Measurements from ENCODE around the gene SSUH2. TPM values are rescaled to one million over a fixed set of nuclear protein-coding genes. Genes with fewer than 3 reads are reported as not detected.

Gene SSUH2
- total RNA-seq, 6 donors from 2014 or later: 0.22 to 0.79 TPM; not detected in 4

DNA sequence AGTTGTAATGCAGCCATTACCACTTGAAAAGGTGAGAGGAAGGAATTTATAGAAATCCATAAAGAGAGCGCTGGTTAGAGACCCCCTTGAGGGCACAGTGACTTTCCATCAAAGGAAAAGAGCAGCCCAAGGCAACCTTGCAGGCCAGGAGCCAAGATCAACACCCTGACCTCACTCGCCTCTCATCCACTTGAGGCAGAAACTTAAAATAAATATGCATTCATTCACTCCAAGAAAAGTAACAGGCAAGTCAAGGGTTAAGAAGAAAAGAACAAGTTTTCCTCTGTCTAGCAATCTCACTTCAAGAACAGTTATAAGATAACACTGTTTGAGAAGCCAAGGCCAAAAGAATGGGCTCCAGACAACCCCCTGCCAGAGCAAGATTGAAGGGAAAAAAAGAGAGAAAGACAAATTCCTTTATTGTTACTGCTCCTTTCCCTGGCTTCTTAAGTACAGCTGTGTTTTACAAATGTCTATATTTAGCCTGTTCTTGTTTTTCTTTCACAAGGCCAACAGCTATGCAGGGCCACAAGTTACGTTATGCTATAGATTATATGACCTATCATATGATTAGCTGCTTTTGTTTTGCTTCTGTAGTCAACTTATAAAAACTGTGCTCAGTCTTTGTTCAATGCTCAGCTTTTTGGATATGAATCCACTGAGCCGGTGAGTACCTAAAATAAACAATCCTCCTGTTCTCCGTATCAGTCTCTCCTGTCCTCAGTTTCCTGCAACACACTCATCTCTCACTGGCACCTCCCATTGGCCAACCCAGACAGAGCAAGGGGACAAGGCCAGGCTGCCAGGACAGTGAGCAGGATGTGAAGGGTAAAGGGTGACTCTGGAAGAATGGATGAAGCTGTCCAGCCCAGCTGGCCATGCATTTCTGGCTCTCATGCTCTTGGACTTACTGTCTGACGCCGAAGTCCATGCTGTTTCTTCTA, 15.8 kb upstream of the SSUH2 start:
- no peak overlapping the region for H3K4me3 ChIP-seq
- H3K27ac ChIP-seq: no peak overlapping the region
- 47 to 56% methylated on average over 6 to 7 of the region's 7 CpGs for WGBS, 2 donors
- no peaks in the 10 kb centered on the region for H3K9me3 ChIP-seq
- ATAC-seq (ENCODE audit: low FRiP score in 2 of 2): no peak
- TF ChIP-seq CTCF (IDR thresholded peaks at IDR 0.05) (no peak), POLR2A (IDR thresholded peaks at IDR 0.05) (no peak), EP300 (IDR thresholded peaks at IDR 0.05) (no peak), POLR2AphosphoS5 (IDR thresholded peaks at IDR 0.05) (no peak)
- no peaks in the 10 kb centered on the region for H3K36me3 ChIP-seq
- H3K4me1 ChIP-seq: peaks cover 11 to 21% (median 17%) of the 10 kb centered on the region in 4 donors
- no peaks in the 10 kb centered on the region for H3K27me3 ChIP-seq
- peak in 1 of 2 donors; percentile 40 for DNase-seq

DNA sequence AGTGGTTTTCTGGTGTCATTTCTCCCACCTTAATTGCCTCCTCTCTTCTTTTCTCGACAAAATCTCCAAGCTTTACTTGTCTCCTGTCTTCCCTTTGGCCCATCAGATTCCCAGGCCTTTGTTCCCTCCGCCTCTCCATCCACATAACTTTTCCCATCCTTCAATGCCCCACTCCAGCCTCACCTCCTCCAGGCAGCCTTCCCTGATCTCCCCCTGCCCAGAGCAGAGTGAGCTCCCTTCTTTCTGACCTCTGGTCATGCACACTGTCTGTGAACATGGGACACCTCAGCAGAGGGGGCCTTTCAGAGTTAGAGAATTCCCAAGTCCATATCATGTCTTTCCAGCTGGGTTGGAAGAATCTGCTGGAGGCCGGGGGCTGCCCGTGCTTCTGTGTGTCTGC, 14.6 kb upstream of the SSUH2 start:
- ATAC-seq (ENCODE audit: low FRiP score in 2 of 2): no peak
- 87 to 94% methylated on average over 4 of the region's 4 CpGs for WGBS, 2 donors
- H3K27ac ChIP-seq: peak overlapping the region in 3 of 4 donors; percentile 42 to 78 (median 62)

DNA sequence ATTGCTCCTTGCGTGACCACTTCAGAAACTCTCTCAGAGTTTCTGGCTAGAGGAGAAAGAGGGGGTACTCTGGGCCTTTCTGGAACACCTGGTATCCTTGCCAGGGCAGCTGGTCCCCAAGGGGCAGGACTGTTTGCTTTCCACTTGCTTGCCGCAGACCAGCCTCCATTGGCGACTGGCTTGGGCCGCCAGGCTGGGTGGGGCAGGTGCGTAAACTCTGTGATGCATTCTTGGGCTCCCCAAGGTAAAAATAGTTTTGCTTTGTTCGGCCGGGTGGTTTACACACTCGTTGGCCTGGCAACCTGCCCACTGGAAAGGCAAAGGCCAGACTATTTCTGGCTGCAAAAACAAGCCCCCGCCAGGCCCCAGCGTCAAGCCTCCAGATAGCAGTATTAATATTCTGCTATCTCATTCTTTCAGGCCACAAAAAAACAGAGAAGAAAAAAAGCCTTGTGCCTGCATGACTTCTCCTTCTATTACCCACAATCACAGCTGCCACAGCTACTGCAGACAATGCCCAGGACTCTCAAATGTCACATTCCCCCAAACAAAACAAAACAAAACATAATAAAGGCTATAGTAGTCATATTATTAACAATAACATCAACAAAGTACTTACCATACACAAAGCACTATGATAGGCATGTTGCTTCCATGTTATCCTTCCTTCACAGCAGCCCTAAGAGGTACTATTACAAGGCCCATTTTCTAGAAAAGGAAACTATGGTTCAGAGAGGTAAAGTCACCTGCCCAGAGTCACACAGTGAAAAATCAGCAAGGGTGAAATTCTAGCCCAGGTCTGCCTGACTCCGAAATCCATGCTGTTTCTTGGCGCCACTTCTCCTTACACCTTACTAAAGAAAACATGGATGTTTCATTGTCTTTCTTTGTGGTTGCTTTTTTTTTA, 14.0 kb upstream of the SSUH2 start:
- 30 to 32% methylated on average over 8 to 12 of the region's 12 CpGs for WGBS, 2 donors
- H3K27ac ChIP-seq: peak overlapping the region; percentile 37 to 78 (median 52)
- peak; percentile 78 to 93 for ATAC-seq (ENCODE audit: low FRiP score in 2 of 2)

More for the DNA sequence above, 14.6 kb upstream of the SSUH2 start:
- Histone ChIP-seq H3K4me3 (no peak overlapping the region), H3K36me3 (no peaks in the 10 kb centered on the region), H3K4me1 (peaks cover 11 to 21% (median 17%) of the 10 kb centered on the region in 4 donors), H3K9me3 (no peaks in the 10 kb centered on the region), H3K27me3 (no peaks in the 10 kb centered on the region)
- no peak for DNase-seq
- no peak for TF ChIP-seq POLR2A (IDR thresholded peaks at IDR 0.05)
- TF ChIP-seq POLR2AphosphoS5 (IDR thresholded peaks at IDR 0.05): no peak
- no peak for TF ChIP-seq CTCF (IDR thresholded peaks at IDR 0.05)
- TF ChIP-seq EP300 (IDR thresholded peaks at IDR 0.05): no peak

More for the DNA sequence above, 14.0 kb upstream of the SSUH2 start:
- Histone ChIP-seq H3K9me3 (no peaks in the 10 kb centered on the region), H3K36me3 (no peaks in the 10 kb centered on the region), H3K4me3 (no peak overlapping the region), H3K4me1 (peaks cover 11 to 21% (median 17%) of the 10 kb centered on the region in 4 donors), H3K27me3 (no peaks in the 10 kb centered on the region)
- peak; percentile 84 to 90 for DNase-seq
- TF ChIP-seq CTCF (IDR thresholded peaks at IDR 0.05) (no peak), POLR2AphosphoS5 (IDR thresholded peaks at IDR 0.05) (peak in 1 of 2 donors; percentile 30), EP300 (IDR thresholded peaks at IDR 0.05) (peak in 1 of 4 donors; percentile 82), POLR2A (IDR thresholded peaks at IDR 0.05) (peak in 1 of 4 donors; percentile 8)
